Neuronal stem cell (in vitro differentiated cells): Measurements from ENCODE around the gene C6orf132.

ENCODE experiments used
- DNase-seq: peaks from one replicate; pipeline ENCODE4 v3.0.0-alpha.2; 2013; ENCODE audit warnings: low spot score
- H2AFZ ChIP-seq: one replicate; pipeline ENCODE4 v1.6.1; 2013; ENCODE audit warnings: mild to moderate bottlenecking, low read length, inconsistent platforms
- H2AK5ac ChIP-seq: 2 replicates; pipeline ENCODE4 v1.6.1; 2013; ENCODE audit warnings: low read depth, mild to moderate bottlenecking, inconsistent platforms, low read length, moderate library complexity, mixed read lengths
- H2BK120ac ChIP-seq: 2 replicates; pipeline ENCODE4 v1.6.1; 2013; ENCODE audit warnings: low read depth, mild to moderate bottlenecking, inconsistent platforms, low read length, moderate library complexity, mixed read lengths
- H2BK12ac ChIP-seq: one replicate; pipeline ENCODE4 v1.6.1; 2013; ENCODE audit warnings: low read length, inconsistent platforms
- H2BK15ac ChIP-seq: 2 replicates; pipeline ENCODE4 v1.6.1; 2013; ENCODE audit warnings: mild to moderate bottlenecking, low read length, inconsistent platforms, mixed read lengths
- H2BK5ac ChIP-seq: one replicate; pipeline ENCODE4 v1.6.1; 2013; ENCODE audit warnings: inconsistent platforms, mild to moderate bottlenecking, low read length, moderate library complexity
- H3K14ac ChIP-seq: one replicate; pipeline ENCODE4 v1.6.1; 2013; ENCODE audit warnings: low read length, inconsistent platforms
- H3K18ac ChIP-seq: 2 replicates; pipeline ENCODE4 v1.6.1; 2013; ENCODE audit warnings: low read length, inconsistent platforms
- H3K23ac ChIP-seq: 2 replicates; pipeline ENCODE4 v1.6.1; 2013; ENCODE audit warnings: low read depth, mild to moderate bottlenecking, mixed read lengths, low read length, inconsistent platforms; ENCODE audit not compliant: poor library complexity
- H3K27ac ChIP-seq: replicated peaks from 3 replicates; pipeline ENCODE4 v1.5.1; 2013; ENCODE audit warnings: low read length, inconsistent platforms
- H3K27me3 ChIP-seq, 3 experiments: 2 replicates each; pipeline ENCODE4 v1.6.1; 2013; ENCODE audit warnings: low read length in 3 of 3, mild to moderate bottlenecking in 2 of 3, inconsistent platforms in 1 of 3, low read depth in 1 of 3, mixed read lengths in 1 of 3, moderate library complexity in 1 of 3; ENCODE audit not compliant: control insufficient read depth in 3 of 3, insufficient read depth in 3 of 3
- H3K36me3 ChIP-seq, 2 donors: replicated peaks in 1 of 2; 2 replicates each; pipeline ENCODE4 v1.6.1; 2013; ENCODE audit warnings: low read length in 2 of 2; ENCODE audit not compliant: control insufficient read depth in 2 of 2, insufficient read depth in 2 of 2
- H3K4ac ChIP-seq: 2 replicates; pipeline ENCODE4 v1.6.1; 2013; ENCODE audit warnings: inconsistent platforms, mild to moderate bottlenecking, low read length, moderate library complexity
- H3K4me1 ChIP-seq, 2 donors: 1 replicate in 1 of 2; 2 replicates in 1 of 2; pipeline ENCODE4 v1.6.1; 2013; ENCODE audit warnings: low read length in 2 of 2, low read depth in 1 of 2; ENCODE audit not compliant: control insufficient read depth in 2 of 2, insufficient read depth in 1 of 2
- H3K4me2 ChIP-seq: one replicate; pipeline ENCODE4 v1.6.1; 2013; ENCODE audit warnings: mild to moderate bottlenecking, low read length, inconsistent platforms; ENCODE audit not compliant: insufficient read depth, poor library complexity, severe bottlenecking
- H3K4me3 ChIP-seq, 2 donors: 2 replicates each; pipeline ENCODE4 v1.5.1; 2013; ENCODE audit warnings: low read length in 2 of 2, mild to moderate bottlenecking in 2 of 2, inconsistent platforms in 1 of 2, moderate library complexity in 1 of 2
- H3K79me1 ChIP-seq: one replicate; pipeline ENCODE4 v1.6.1; 2013; ENCODE audit warnings: low read depth, mild to moderate bottlenecking, inconsistent platforms, low read length, moderate library complexity
- H3K9ac ChIP-seq: one replicate; pipeline ENCODE4 v1.6.1; 2013; ENCODE audit warnings: mild to moderate bottlenecking, low read depth, low read length, inconsistent platforms; ENCODE audit not compliant: poor library complexity
- H3K9me3 ChIP-seq, 2 donors: replicated peaks in 1 of 2; 2 replicates each; pipeline versions ENCODE3 to v1.6.1; 2013; ENCODE audit warnings: low read length in 2 of 2, mild to moderate bottlenecking in 2 of 2, inconsistent platforms in 1 of 2, low read depth in 1 of 2, mixed read lengths in 1 of 2, moderate library complexity in 1 of 2; ENCODE audit not compliant: control insufficient read depth in 2 of 2, insufficient read depth in 1 of 2
- H4K8ac ChIP-seq: one replicate; pipeline ENCODE4 v1.6.1; 2013; ENCODE audit warnings: low read depth, mild to moderate bottlenecking, inconsistent platforms, low read length, moderate library complexity
- H4K91ac ChIP-seq: one replicate; pipeline ENCODE4 v1.6.1; 2013; ENCODE audit warnings: low read length, low read depth, mild to moderate bottlenecking, inconsistent platforms; ENCODE audit not compliant: poor library complexity
- WGBS, 2 donors: extraction: QIAGEN DNeasy Blood & Tissue Kit; methylation state at CpG; one replicate each; pipeline ENCODE4 v1.1.7; 2013; ENCODE audit warnings: missing lambda C conversion rate in 2 of 2, mixed read lengths in 1 of 2; ENCODE audit not compliant: insufficient read length in 2 of 2, insufficient replicate concordance in 1 of 2; ENCODE audit errors: extremely low coverage in 2 of 2; 5-methylcytosine and 5-hydroxymethylcytosine counted together

The C6orf132 gene

GRCh38 chr6:42059743-42060142 lies 82.7 kb downstream of the C6orf132 start:
- Histone ChIP-seq H4K91ac (no peak overlapping the region), H3K4ac (no peak overlapping the region), H2BK120ac (no peak overlapping the region), H3K4me2 (no peak overlapping the region), H2BK5ac (no peak overlapping the region), H3K23ac (no peak overlapping the region), H3K14ac (no peak overlapping the region), H3K4me1 (no peaks in the 10 kb centered on the region), H2BK15ac (no peak overlapping the region), H4K8ac (no peak overlapping the region), H3K9ac (no peak overlapping the region), H3K27me3 (no peaks in the 10 kb centered on the region), H3K18ac (no peak overlapping the region), H3K9me3 (peaks cover 2 to 6% of the 10 kb centered on the region in 2 donors), H3K4me3 (no peak overlapping the region), H3K36me3 (peaks cover 36 to 92% of the 10 kb centered on the region in 2 donors), H3K79me1 (no peaks in the 10 kb centered on the region), H2AK5ac (no peak overlapping the region), H2BK12ac (no peak overlapping the region), H2AFZ (no peak overlapping the region), H3K27ac (no peak overlapping the region)
- no peak for DNase-seq
- WGBS, 2 donors: no CpG with 5 or more reads among the region's 5 CpGs

- Histone ChIP-seq H2BK120ac (no peak overlapping the region), H3K23ac (no peak overlapping the region), H4K8ac (no peak overlapping the region), H3K4me1 (peaks cover 2 to 6% of the 10 kb centered on the region in 2 donors), H2BK5ac (no peak overlapping the region), H3K4me2 (no peak overlapping the region), H3K9me3 (peaks cover 0 to 3% of the 10 kb centered on the region in 2 donors), H3K14ac (no peak overlapping the region), H3K4ac (no peak overlapping the region), H4K91ac (no peak overlapping the region), H3K18ac (no peak overlapping the region), H2AFZ (no peak overlapping the region), H2BK12ac (no peak overlapping the region), H3K27me3 (peaks cover 0 to 3% (median 0%) of the 10 kb centered on the region in 3 experiments), H3K27ac (no peak overlapping the region), H2AK5ac (no peak overlapping the region), H3K4me3 (no peak overlapping the region), H2BK15ac (no peak overlapping the region), H3K9ac (no peak overlapping the region), H3K36me3 (peaks cover 23 to 62% of the 10 kb centered on the region in 2 donors), H3K79me1 (no peaks in the 10 kb centered on the region)
- DNase-seq: no peak
Measured at GRCh38 chr6:42053601-42054000, 88.8 kb downstream of the C6orf132 start.

- Histone ChIP-seq H3K27ac (no peak overlapping the region), H3K27me3 (peaks cover 0 to 23% (median 0%) of the 10 kb centered on the region in 3 experiments), H2BK12ac (no peak overlapping the region), H3K79me1 (no peaks in the 10 kb centered on the region), H2AFZ (peak overlapping the region; percentile 93), H3K4ac (no peak overlapping the region), H2BK120ac (no peak overlapping the region), H4K8ac (no peak overlapping the region), H3K18ac (no peak overlapping the region), H3K9me3 (peaks cover 0 to 3% of the 10 kb centered on the region in 2 donors), H3K4me3 (peak overlapping the region; percentile 68 to 70), H2AK5ac (no peak overlapping the region), H3K36me3 (peaks cover 11 to 40% of the 10 kb centered on the region in 2 donors), H3K4me1 (peaks cover 8 to 10% of the 10 kb centered on the region in 2 donors), H3K23ac (no peak overlapping the region), H2BK15ac (no peak overlapping the region), H4K91ac (no peak overlapping the region), H3K4me2 (no peak overlapping the region), H3K9ac (no peak overlapping the region), H3K14ac (no peak overlapping the region), H2BK5ac (no peak overlapping the region)
- DNase-seq: no peak
- WGBS, 2 donors: no CpG with 5 or more reads among the region's 8 CpGs
Measured at GRCh38 chr6:42051268-42051653, 91.2 kb downstream of the C6orf132 start.
